Activated T-cell treated with anti-CD3 and anti-CD28 coated beads for 4 hours (primary cell): ENCODE data around the gene AP3B1.
"Not testable (repeated sequence)": the region's sequence is repeated elsewhere in the genome, so short reads cannot be mapped to it uniquely, and the experiment has no call there.

Experiments
- DNase-seq: peaks from one replicate; pipeline ENCODE4 v3.0.0-alpha.2; 2020

Gene AP3B1

GRCh38 chr5:78243091-78243490 is 51.4 kb downstream of the AP3B1 start:
- no peak for DNase-seq

- DNase-seq = no peak
Observed at GRCh38 chr5:78242001-78242400, 52.5 kb downstream of the AP3B1 start.

- DNase-seq = no peak
Observed at GRCh38 chr5:78237911-78238310, 56.6 kb downstream of the AP3B1 start.

- no peak for DNase-seq
Observed at GRCh38 chr5:78236046-78236445, 58.5 kb downstream of the AP3B1 start.

GRCh38 chr5:78235289-78235688 is 59.2 kb downstream of the AP3B1 start:
- DNase-seq = no peak

GRCh38 chr5:78234804-78235203 is 59.7 kb downstream of the AP3B1 start:
- DNase-seq = no peak

GRCh38 chr5:78232163-78232562 is 62.3 kb downstream of the AP3B1 start:
- no peak for DNase-seq

GRCh38 chr5:78224358-78224757 is 70.1 kb downstream of the AP3B1 start:
- DNase-seq = no peak

- DNase-seq = no peak
Observed at GRCh38 chr5:78221964-78222451, 72.5 kb downstream of the AP3B1 start.

- DNase-seq = no peak
Observed at GRCh38 chr5:78221467-78221866, 73.0 kb downstream of the AP3B1 start.

- no peak for DNase-seq
Observed at GRCh38 chr5:78215972-78216371, 78.5 kb downstream of the AP3B1 start.

- DNase-seq = no peak
Observed at GRCh38 chr5:78215565-78215964, 78.9 kb downstream of the AP3B1 start.

GRCh38 chr5:78213799-78214198 is 80.7 kb downstream of the AP3B1 start:
- no peak for DNase-seq

GRCh38 chr5:78211052-78211451 is 83.4 kb downstream of the AP3B1 start:
- no peak for DNase-seq

- DNase-seq = no peak
Observed at GRCh38 chr5:78204241-78204640, 90.3 kb downstream of the AP3B1 start.

GRCh38 chr5:78203815-78204214 is 90.7 kb downstream of the AP3B1 start:
- DNase-seq = no peak

GRCh38 chr5:78190402-78190801 is 104.1 kb downstream of the AP3B1 start:
- no peak for DNase-seq

- DNase-seq = not testable (repeated sequence)
Observed at GRCh38 chr5:78188681-78189080, 105.8 kb downstream of the AP3B1 start.

GRCh38 chr5:78187172-78187571 is 107.3 kb downstream of the AP3B1 start:
- no peak for DNase-seq

GRCh38 chr5:78182838-78183237 is 111.7 kb downstream of the AP3B1 start:
- DNase-seq = no peak

GRCh38 chr5:78178356-78178755 is 116.1 kb downstream of the AP3B1 start:
- DNase-seq = no peak

GRCh38 chr5:78170335-78170734 is 124.2 kb downstream of the AP3B1 start:
- not testable (repeated sequence) for DNase-seq

- DNase-seq = no peak
Observed at GRCh38 chr5:78162253-78162862, 132.1 kb downstream of the AP3B1 start.

GRCh38 chr5:78157001-78157400 is 137.5 kb downstream of the AP3B1 start:
- no peak for DNase-seq

GRCh38 chr5:78151594-78152271 is 142.8 kb downstream of the AP3B1 start:
- no peak for DNase-seq
